ENCODE data around the gene PDE4B.
A peak's percentile ranks its signal among the peaks of the same experiment; 100 is the strongest.

The PDE4B gene

DNA sequence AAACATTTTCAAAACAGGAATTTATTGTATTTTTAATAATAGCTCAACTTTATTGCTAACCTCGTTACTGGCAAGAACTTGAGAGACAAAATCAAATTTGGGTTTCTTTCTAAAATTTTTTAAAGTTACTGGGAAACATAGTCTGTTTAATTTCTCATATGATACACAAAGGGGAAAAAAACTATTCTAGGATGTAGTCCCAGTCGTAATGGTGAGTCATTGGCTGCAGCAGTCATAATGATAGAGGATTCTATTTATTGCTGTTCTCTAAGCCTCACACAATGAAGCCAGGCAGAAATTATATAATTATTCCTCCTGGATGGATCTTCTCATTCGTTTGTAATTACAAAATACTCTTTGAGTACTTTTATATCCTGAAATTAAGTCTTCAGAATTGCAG is 414.8 kb downstream of the PDE4B start:
- DNase-seq = no peak

DNA sequence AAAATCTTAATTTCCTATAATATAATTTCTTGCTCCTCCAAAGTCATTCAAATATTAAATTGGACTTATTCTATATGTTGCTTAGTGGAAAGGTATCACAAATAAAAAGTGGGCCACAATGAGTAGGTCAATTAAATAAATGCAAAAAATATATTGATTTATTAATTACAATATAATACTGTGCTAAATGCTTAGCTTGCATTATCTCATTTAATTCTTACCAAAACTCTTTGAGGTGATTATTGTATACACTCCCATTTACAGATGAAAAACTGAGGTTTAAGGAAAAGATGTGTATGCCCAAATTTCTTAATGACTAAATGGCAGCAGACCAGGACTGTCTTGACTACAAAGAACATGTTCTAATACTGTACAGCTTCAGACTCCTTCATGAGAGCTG is 415.9 kb downstream of the PDE4B start:
- DNase-seq = no peak

DNA sequence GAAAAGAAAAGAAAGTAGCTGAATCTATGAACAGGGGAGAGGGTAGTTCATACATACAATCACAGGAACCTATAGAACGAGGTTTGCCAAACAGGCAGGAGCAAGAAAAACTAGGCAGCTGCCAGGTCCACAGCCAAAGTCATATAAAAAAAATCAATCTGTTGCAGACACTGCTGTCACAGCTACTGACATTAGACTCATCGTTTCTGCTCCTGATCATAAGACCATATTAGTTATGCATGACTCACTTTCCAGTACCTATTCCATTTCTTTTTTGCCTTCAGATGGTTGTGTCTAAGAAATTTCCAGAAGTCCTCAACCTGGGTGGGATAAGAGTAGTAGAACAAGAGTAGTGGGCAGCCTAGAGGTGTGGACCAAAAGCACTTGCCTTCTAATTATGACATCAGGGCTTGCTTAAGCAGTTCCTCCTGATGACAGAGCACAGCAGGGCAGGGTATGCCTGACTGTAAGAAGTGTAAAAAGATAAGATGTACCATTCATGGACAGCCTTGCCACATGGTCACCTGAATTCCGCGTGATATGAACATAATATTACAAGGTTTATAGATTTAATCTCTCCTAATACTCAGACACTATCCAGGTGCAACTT is 418.0 kb downstream of the PDE4B start:
- DNase-seq = no peak

DNA sequence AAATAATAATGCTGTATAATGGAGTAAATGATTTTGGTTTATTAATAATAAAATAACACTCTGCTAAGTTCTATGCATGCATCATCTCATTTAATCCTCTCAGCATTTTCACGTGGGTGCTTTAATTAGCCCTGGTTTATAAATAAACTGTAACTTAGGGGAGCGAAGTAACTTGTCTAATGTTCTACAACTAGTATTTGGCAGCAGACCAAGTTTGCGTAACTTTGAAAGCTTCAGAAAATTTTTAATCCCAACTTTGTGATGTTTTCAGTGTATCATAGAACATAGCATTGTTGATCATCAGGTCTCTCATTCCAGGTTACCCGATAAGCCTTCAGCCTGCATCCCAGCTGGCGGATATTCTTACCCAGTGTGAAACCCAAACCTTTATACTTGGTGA is 418.8 kb downstream of the PDE4B start:
- DNase-seq = no peak

DNA sequence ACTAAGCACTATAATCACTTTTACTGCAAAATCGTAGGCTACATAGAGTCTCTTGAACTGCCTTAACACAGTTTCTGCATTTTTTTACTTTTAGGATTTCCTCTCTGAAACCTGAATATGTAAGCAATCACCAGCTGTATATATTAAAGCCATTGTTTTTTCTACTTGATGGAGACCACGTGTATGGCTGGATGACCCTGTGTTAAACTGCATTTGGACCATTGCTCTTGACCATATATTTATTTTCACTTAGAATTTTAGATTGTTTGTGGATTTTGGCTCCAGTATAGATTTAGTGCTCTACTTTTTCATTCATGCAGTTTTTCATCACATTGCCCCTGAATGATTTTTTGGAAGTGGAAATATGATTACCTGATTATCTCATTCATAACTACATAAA is 420.8 kb downstream of the PDE4B start:
- no peak for DNase-seq

DNA sequence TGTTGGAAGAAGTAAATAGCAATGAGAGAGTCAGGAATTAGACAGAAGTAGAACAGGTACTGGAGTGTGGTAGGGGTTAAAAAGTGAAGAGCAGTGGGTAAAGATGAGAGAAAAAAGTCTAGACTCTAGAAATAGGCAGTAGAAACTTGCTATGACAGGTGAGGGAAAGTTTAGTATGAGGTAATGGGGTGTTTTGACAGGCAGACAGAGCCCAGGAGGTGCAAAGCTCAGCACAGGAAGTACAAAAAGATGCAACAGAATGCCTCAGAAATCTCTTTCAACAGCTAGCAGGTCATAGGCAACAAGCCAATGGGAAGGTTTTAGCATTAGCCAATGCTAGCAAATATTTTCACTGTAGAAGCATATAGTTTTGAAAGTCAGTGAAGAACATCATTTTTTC is 422.2 kb downstream of the PDE4B start:
- DNase-seq = no peak

DNA sequence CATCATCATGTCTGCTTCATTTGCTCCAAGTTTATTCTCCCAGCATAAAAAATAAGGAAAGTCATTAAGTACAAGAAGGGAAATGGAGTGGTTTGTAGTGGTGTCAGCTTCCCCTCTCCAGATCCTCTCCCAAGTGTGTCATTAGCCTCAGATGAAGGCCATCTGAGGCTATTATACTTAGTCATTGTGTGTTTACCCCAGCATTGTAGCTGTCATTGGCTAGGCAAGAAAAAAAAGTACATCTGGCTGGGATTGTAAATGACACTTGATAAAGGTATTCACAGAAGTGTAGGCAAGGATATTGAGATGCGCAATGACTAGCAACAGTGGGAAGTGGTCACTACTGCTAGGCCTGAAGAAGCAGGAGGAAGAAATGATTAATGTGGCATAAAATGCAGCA is 424.3 kb downstream of the PDE4B start:
- no peak for DNase-seq

DNA sequence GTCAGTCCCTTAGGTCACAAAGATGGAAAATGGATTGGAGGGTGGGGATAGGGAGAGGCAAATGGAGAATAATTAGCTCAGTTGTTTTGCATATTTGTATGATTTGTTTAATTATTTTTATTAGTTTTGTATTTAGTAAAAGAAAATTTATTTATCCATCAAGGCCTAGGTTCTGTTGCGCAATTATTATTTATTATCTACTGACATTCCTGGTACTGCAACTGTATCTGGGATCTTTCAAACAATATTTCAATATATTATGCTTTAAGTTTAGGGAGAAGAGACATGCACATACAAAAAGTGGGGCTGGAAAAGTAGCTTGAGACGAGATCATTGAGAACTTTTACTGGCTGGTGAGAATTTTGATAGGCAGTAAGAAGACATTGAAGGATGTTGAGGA is 424.9 kb downstream of the PDE4B start:
- DNase-seq = no peak

DNA sequence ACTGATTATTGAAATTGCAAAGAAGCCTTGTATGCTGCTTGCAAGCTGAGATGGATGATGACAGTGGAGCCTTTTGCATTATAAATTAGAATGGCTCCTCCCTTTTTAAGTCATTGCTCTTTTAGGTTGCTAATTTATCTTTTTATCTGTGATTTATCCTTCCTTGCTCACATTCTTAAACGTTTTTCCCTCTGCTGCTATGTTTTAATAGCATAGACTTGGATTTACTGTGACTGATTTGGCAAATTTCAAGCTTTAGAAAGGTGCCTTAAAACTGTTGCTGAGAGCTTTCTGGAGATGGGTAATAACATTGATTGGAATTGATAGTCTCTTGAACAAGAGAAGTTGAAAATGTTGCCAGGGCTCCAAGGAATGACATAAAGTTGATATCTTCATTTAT is 427.8 kb downstream of the PDE4B start:
- no peak for DNase-seq

DNA sequence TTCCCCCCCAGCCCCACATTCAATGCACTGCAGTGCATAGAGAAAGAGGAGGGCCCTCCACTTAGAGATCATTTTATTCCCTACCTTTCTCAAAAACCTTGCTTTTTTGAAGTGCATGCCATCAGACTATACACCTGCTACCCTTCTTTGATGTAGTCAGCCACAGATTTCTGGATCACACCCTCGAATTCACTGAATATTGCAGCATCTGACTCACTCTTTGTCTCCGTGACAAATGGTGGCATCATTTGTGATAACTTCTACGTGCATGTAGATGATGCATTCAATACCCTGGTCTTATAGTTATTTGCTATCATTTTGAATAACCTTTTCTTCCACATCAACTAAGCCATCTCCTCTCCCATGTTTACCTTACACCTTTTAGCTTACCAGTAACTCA is 431.0 kb downstream of the PDE4B start:
- no peak for DNase-seq

DNA sequence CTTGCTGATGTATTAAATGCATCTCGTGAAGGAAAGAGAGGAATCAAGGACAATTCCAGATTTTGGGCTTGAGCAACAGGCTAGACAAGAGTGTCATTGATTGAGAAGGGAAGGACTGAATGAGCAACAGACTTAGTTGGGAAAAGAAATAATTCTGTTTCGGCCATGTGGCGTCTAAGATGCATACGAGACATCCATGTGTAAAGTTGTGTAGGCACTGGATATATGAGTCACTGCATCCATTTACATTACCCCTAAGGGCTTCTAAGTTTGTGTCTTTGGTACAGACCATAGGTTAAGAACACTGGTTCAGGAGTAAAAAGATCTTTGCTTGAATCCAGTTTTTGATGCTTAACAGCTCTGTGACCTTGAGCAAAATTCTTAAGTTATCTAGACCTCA is 434.3 kb downstream of the PDE4B start:
- no peak for DNase-seq

DNA sequence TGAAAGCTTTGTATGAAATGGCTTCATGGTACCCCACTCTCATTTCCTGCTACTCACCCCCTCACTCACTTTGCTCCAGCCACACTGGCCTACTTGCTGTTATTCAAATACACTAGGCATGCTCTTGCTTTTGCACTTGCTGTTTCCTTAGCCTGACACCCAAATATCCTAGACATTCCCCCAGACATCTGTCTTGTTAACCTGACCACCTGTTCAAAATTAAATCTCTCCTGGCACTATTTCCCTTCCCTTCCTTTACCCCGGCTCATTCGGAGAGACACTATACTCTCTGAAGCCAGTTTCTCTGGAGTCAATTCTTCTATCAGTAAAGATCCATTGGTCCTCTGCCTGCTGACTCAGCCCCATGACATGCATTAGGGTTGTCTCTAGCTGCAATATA is 435.3 kb downstream of the PDE4B start:
- DNase-seq = no peak

DNA sequence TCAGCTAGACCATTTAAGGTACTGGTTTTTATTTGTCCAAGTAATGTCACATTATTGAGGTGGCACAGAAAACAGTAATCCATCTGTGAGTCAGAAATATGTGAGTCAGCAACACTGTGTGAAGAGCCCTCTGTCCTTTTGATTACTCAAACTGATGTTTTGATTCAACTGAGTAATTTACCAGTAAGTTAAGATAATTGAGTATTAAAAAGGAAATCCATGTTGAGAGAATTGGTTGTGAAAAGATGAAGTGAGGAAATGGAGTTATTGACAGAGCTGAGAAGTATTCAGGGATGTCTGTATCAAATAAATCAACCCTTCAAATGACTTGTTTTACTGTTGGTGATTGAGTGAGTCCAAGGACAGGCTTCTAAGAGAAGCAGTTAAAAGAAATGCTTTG is 438.5 kb downstream of the PDE4B start:
- DNase-seq = no peak

DNA sequence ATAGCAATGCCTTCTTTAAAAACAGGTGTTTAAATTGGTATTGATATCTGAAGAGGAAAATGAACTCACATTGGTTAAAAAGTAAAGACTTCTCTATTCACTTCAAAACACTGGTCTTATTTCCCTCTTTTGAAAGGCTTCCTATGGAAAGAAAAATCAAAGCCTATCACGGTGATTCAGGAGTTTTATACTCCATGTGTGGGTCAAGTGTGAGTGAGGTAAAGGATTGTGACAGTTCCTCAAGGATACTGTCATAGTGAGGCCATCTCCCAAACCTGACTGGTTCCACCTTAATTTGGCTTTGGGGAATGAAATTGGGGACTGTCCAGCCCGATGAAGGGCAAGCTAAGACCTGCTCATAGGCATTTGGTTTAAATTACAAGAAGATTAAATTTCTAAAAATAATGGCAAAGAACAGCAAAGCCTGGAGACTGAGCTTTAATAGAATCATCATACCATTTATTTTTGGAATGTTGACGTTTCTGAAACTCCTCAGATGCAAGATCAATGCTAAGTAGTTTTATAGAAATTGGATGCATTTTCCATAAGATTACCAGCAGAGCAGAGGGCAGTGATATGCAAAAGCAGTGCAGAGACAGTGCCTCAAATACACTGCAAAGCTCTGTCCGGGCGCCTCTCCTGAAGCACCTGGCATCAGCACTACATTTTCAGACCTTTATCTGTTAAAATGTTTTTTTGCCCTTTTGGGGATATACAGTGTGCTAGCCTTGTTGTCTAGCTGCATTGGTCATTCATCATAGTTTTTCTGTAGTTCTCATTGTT is 439.2 kb downstream of the PDE4B start:
- DNase-seq = no peak

DNA sequence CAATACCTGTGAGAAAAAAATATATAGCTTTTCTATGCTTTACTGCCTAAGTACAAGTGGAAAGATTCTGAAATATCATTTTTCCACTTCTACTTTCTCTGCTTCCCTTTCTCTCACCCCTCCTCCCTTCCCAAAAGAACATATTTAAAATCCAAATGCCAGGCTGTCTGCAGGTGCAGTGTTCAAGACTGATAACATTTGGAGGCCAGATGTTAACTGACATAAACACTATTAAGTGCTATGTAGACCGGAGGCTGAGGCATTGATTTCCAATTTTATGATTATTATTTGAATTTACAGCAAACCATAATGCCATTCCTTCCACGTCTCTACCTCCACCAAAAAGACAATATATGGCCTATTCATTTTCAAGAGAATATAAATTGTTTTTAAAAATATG is 444.3 kb downstream of the PDE4B start:
- DNase-seq = no peak

DNA sequence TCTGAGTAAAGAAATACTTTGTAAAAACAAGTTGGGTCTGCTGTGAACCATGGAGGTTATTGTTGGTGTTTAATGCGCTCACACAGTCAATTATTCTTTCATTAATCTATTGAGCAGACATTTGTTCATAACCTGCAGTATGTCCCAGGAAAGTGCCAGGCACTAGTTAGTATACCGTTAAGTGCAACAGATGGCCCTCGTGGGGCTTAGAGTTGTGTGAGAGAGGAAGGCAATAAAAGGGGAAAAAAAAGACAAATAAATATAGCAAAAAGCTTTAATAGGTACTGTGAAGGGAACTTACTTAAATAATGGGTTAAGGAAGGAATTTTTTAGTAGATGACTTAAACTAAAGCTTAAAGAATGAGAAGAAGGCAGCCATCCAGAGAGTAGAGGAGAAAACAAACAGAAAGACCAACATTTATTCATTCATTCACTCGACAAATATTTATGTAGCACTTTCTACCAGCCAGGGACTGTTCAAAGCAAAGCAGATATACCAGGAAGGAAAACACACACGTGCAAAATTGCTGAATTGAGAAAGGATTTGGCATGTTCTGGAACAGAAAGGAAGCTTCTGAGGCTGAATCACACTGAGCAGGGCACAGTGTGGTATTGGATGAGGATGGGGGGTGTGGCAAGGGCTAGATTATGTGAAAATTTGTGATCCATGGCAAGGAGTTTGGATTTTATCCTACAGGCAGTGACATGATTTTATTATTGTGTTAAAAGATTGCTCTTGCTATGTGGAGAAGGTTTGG is 445.2 kb downstream of the PDE4B start:
- DNase-seq = no peak

DNA sequence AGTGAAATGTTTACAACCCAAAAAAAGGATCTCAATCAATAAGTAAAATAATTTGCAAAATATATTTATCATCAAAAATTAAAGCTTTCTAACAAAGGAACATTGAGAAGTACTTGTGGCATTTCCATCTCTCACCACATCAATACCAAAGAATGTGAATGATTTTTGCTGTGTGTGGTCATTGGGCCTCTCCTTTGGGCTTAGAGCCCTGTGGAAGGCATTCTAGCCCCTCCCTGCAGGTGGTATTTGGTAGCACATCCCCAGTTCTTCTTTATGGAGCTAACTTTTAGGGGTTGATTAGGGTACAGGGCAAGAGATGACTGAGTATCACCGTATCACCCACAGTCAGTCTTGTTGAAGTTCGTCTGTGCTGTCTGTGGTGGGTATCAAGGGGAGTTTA is 447.1 kb downstream of the PDE4B start:
- DNase-seq = no peak

DNA sequence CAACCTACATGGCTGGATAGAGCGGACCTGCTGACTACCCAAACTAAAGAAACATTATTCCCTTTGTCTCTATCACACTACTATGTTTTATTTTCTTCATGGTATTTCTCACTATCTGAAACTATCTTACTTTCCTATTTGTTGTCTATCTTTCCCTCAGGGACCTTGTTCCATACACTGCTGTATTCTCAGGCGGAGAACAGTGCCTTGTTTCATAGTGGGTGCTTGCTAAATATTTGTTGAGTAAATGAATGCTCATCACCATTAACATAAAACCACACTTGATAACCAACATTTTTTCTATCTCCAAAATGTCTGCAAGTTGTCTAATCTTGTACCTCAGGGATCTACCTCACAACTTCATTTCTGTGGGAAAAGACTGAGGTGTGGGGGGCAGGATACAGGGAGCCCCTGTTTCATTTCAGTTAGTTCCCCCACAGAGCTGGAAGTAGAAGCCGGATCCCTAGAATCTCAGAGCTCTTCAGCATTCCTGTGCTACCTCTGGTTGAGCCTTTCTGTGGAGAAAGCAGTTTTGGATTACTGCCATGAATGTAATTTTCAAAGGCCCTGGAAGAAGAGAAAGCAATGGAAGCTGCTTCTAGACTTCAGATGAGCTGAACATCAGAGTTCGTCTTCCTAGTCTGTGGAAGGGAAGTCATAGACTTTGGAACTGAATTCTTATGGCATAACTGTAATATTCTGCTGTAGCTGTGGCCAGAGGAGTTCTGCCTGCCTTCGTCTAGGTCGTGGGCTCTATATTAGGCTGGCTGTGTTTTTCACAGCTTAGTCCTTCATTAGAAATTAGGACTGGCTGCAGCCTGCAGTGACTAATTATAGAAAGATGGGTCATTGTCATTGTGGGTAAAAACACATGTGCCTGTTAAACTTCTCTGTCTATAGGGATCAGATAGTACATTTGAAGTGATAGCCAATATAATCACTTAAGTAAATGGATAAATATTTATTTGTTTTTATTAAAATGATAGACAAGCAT is 448.1 kb downstream of the PDE4B start:
- no peak for DNase-seq

DNA sequence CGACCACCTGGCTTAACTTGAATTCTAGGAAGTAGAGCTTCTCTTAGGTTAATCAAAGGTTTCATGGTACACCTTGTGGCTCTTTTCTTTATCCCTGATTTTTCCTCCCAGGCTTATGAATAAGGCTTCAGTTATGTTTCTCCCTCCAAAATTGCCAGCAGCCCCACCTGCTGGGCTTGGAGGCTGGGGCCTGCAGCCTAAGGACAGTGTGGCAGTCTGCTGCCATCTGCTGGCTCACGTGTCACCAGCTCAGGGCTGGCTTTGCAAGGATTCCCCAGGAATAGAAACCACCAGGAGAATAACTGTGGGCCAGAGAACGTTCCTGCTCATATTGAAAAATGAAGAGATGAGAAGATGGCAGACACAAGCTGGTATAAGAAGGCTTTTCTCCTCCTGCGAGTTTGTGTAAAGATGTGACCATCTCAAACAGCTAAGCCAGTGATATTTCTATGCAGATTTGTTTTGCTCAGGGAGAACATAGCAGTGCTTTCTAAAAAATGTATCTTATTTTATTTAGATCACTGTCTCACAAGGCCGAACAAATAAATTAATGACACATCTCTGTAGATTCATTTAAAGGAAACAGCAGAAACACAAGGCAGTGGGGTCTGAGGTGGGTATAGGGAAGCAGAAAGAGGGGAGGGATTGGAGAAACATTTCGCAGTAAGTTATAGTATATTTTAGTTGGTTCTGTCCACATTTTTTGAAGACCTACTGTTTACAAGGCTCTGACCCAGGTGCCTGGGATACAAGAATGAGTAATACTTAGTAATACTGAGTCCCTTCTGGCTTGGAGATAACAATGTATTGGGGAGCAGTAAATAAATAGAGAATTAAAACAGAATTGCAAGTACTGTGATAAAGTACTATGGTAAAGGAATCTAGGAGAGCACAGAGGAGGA is 450.2 kb downstream of the PDE4B start:
- DNase-seq = peak; percentile 74

DNA sequence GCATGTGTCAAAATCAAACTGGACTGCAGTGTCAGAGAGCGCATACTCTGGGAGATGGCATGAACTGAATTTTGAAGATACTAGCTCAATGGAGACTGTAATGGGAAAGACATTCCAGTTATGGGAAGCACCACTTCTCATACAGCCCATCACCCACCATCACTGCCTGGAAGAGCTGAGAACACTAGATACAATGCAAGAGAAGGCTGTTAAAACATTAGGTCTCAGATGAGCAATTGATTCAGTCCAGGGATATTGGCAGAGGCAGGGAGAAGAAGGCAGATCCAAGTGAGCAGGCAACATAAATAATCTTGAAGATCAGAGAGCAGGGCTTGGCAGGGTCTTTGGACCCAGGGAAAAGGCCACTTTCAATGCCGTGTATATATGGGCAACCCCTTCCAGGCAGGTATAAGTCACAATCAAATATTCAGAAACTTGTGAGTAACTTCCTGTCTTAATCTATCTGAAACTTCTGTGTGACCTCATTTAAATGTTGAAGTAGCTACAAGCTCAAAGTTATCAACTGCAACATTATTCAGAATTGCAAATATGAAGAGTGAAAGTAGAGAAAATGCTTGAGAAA is 450.9 kb downstream of the PDE4B start:
- DNase-seq = no peak

DNA sequence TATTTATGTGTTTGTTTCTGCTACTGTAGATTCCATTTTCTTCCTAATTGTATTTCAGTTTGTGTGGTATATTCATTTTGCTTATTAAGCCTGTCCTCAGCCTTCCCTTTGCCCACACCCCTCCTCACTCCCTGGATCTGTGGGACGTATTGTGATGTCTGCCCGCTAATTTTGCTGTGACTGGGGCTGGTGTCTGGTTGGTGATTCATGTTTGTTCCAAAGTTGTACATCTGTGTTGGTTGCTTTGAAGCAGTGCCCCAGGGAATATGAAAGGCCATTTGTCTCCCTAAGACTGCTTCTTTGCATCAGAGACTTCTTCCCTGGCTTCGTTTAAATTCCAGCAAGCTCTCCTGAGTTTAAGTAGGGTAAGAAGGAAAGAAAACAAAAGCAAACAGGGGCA is 451.7 kb downstream of the PDE4B start:
- no peak for DNase-seq

DNA sequence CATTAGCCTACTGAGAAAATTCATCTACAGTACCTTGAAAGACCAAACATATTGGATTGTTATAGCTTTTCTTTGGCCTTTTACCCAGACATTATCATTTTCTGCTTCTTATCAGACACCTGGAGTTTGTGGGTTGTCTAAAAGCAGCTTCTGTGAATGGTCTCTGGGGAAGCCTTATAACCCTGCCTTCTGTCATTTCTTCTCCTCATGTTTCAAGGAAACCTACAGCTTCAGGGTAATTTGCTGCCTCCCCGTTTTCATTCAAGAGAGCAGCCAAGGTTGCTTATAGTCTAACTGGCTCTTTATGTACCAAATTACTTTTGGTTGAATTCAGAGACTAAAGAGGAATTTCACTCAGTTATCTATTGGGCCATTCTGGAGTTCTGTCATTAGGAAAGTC is 453.0 kb downstream of the PDE4B start:
- no peak for DNase-seq

All from activated T-cell treated with anti-CD3 and anti-CD28 coated beads, Interleukin-2, amount 50 U/mL, for 1 hour (primary cell).